WI38 (cell line): Measurements from ENCODE around the gene SMYD3.
"Not testable (repeated sequence)": the region's sequence is repeated elsewhere in the genome, so short reads cannot be mapped to it uniquely, and the experiment has no call there.

ENCODE experiments used
- H3K4me3 ChIP-seq: 2 replicates; pipeline ENCODE4 v1.5.1; 2011; ENCODE audit warnings: low read depth, mild to moderate bottlenecking, control low read depth, low read length
- TF ChIP-seq, protein P1 (sequence below): IDR thresholded peaks from 2 replicates; pipeline ENCODE4 v1.5.1; 2012; ENCODE audit warnings: low read depth, mild to moderate bottlenecking, control low read depth, low read length

Gene SMYD3

DNA sequence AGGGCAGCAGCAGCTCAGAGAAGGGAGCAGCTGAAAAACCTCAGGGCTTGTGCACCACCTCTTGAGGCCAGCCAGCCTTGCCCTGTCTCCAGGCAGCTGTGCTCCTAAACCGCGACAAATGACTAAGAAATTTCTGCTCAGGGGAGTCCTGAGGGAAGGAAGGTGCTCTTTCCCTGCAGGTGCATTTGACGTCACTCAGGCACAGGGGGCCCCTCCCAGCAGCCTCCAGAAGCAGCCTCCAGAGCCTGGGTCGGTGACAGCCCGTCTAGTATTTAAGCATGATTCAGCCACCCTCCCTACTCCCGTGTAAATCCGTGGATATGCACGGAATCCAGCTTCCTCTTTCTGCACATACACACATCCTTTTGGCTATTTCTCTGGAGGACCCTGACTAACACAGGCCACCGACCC, 791.8 kb downstream of the SMYD3 start:
- H3K4me3 ChIP-seq: no peak overlapping the region
- TF ChIP-seq, protein P1, sequence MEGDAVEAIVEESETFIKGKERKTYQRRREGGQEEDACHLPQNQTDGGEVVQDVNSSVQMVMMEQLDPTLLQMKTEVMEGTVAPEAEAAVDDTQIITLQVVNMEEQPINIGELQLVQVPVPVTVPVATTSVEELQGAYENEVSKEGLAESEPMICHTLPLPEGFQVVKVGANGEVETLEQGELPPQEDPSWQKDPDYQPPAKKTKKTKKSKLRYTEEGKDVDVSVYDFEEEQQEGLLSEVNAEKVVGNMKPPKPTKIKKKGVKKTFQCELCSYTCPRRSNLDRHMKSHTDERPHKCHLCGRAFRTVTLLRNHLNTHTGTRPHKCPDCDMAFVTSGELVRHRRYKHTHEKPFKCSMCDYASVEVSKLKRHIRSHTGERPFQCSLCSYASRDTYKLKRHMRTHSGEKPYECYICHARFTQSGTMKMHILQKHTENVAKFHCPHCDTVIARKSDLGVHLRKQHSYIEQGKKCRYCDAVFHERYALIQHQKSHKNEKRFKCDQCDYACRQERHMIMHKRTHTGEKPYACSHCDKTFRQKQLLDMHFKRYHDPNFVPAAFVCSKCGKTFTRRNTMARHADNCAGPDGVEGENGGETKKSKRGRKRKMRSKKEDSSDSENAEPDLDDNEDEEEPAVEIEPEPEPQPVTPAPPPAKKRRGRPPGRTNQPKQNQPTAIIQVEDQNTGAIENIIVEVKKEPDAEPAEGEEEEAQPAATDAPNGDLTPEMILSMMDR: no peak

DNA sequence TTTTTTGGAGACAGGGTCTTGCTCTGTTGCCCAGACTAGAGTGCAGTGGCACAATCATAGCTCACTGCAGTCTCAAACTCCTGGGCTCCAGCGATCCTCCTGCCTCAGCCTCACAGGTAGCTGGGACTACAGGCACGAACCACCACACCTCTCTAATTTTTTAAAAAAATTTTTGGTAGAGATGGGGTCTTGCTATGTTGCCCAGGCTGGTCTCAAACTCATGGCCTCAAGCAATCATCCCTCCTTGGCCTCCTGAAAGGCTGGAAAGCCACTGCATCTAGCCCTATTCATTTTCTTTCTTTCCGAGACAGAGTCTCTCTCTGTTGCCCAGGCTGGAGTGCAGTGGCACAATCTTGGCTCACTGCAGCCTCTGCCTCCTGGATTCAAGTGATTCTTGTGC, 793.1 kb downstream of the SMYD3 start:
- not testable (repeated sequence) for H3K4me3 ChIP-seq

DNA sequence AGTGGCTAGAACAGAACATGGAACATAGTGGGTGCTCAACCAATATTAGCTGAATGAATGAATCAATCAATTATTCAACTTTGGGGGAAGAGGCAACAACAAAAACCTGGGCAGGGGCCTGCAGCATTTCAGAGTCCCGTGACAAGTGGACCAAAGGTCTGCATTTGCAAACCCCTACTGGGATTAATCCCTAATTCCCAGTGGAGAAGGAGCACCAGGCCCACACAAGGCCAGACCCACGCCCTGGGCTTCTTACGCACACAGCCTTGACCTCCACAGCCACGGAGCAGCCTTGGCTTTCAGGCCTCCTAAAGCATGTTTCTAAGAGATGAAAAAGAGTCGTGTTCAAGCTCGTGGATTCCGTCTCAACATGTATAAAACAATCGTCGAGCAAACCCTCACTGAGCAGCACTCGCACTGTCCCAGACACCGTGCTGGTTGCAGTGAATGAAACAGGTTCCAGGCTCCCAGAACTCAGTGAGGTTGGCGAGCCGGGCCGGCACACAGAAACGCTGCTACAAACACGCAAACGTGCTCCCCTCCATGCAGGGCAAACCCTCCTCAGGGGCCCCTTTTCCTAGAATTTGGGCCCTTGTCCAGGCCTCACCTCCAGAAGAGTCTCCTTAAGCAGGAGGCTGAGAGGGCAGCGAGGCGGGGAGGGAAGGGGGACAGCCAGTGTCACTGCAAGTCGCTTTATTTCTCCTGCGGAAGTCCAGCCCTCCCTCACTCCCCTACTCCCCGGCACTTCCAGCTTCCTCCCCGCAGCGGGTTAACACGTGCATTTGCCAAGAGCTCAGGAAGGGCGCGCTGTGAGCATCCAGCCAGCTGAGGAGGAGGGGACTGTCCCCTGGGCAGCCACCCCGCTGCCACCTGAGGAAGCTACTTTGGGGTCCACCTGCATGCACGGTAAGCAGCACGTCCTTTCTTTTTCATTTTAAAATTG, 795.8 kb downstream of the SMYD3 start:
- TF ChIP-seq, protein P1: no peak
- no peak overlapping the region for H3K4me3 ChIP-seq

DNA sequence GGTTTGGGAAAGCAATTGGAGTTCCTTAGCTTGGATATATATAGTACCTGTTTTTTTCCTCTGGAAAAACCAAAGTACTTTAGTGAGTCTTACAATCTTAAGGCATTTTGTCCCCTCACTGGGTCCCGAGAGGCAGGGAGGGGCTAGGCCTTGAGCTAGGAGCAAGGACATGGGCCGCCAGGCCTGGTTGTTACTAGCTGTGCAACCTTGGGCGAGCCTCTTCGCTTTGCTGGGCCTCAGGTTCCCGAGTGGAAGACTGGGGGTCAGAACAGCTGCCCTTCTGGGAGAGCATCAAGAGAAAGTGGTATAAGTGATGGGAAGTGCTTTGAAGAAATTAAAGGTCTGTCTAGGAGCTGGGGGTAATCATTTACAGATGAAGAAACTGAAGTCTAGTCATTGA, 799.1 kb downstream of the SMYD3 start:
- TF ChIP-seq, protein P1: no peak
- H3K4me3 ChIP-seq: no peak overlapping the region

DNA sequence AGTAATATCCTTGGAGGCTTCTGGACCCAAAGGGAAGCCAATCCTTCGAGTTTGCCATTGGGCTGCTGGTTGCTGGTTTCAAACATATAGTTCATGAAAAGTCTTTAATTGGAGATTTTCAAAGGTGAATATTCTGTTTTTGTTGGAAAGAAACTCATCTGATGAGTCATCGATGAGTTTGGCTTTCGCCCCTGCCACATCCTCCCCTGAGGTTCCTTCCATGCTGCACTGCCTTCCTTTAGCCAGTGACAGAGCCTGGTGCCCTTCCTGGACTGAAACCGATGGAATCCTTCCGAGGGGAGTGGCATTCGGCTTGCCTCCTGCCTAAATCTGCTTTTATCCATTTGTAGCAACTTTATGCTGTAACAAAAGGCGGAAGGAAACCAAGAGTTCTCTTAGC, 802.3 kb downstream of the SMYD3 start:
- TF ChIP-seq, protein P1: no peak
- no peak overlapping the region for H3K4me3 ChIP-seq

DNA sequence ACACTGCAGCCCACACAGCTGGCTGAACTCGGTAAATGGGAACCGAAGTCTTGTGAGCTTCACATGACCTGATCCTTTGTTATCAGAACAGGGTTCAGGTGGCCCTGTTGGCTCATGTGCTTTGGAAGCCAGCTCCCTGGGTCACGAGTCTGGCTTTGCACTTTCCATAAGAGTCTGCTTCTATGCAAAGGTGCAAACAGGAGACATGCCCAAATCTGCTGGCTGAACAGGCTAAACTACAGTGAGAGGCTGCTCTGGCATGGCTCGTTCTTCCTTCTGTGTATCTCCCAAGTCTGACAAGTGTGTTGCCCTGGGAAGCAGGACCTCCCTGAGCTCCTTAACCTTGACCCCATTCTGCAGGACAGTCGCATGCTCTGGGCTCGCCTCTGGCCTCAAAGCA, 802.7 kb downstream of the SMYD3 start:
- no peak overlapping the region for H3K4me3 ChIP-seq
- TF ChIP-seq, protein P1: no peak

DNA sequence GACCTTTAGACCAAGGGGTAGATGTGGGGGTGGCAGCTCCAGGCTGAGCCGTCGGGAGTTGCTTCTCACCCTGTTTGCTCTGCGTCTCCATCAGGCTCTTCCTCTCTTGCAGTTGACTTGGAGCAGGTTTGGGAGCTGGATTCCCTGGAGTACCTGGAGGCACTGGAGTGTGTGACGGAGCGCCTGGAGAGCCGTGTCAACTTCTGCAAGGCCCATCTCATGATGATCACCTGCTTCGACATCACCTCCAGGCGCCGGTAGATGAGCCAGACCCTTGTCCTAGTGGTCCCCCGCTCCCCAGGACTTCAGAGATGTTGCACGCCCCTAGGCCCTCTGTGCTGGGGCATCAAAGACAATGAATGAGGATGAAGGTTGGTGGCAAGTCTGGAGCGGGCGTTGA, 804.7 kb downstream of the SMYD3 start:
- TF ChIP-seq, protein P1: no peak
- H3K4me3 ChIP-seq: no peak overlapping the region
